Femur (tissue), 1 donor: ENCODE data around the gene BCAS3.

ENCODE experiments used
- DNase-seq: peaks from one replicate; pipeline ENCODE4 v3.0.0-alpha.2; 2017

BCAS3 gene

DNA sequence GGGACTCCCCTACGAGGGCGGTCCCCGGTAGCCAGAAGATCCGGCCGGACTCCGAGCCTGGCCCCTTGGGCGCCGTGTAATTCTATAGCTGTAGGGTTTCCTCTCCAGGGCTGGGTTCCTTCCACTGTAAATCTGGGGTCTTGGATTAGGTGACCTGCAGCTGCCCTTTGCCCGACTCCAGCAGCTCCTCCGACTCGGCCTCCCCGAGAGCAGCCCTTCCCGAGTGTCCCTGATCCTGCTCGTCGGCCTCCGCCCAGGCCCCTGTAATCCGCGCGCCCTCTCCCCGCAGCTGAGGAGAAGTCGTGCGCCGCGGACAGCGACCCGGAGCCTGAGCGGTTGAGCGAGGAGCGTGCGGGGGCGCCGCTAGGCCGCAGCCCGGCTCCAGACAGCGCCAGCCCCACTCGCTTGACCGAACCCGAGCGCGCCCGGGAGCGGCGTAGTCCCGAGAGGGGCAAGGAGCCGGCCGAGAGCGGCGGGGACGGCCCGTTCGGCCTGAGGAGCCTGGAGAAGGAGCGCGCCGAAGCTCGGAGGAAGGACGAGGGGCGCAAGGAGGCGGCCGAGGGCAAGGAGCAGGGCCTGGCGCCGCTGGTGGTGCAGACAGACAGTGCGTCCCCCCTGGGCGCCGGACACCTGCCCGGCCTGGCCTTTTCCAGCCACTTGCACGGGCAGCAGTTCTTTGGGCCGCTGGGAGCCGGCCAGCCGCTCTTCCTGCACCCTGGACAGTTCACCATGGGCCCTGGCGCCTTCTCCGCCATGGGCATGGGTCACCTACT, 727.4 kb downstream of the BCAS3 start:
- DNase-seq = peak; percentile 34

DNA sequence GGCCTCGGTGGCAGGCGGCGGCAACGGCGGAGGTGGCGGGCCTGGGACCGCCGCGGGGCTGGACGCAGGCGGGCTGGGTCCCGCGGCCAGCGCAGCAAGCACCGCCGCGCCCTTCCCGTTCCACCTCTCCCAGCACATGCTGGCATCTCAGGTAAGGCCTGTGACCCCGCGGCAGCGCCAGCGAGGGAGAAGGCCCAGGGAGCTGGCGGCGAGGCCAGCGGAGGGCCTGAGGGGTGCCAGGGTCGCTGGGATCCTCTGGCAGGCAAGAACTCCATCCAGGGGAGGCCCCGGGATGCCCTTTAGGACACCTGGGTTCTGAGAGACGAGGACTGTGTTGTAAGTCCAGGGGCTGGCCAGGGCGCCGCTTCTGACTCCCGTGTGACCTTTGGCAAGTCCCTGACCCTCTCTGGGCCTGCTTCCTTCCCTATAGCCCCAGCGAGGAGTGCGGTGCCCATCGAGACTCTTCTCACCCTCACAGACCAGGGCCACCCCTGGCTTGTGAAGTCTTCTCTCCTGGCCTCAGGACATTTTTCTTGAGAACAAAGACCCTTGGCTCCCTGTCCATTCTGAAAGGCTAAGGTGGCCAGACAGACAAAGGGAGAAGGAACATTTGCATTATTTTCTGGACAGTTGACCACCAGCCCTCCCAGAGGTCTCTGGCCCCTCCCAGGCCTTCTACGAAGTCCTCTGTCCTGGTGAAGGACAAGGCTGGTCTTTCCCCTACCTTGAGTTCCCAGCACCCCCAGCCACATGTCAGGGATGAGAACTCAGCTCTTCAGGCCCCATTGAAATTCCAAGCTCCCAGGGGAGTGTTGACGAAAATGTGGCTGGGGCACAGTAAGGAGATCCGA, 728.3 kb downstream of the BCAS3 start:
- no peak for DNase-seq

DNA sequence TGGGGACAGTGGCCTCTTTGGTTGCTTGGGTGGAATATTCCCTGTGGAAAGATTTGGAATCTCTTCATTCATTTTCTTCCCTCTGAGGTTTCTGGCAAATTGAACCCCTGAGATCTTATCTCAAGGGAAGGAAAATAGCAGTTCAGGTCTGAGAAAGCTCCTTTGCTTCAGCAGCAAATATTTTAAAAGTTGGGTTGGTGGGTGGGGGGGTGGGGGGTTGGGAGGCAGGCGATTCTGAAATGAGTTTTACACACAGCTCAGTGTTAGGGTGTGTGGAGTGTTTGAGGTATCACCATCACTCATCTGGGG, 728.8 kb downstream of the BCAS3 start:
- DNase-seq = no peak

DNA sequence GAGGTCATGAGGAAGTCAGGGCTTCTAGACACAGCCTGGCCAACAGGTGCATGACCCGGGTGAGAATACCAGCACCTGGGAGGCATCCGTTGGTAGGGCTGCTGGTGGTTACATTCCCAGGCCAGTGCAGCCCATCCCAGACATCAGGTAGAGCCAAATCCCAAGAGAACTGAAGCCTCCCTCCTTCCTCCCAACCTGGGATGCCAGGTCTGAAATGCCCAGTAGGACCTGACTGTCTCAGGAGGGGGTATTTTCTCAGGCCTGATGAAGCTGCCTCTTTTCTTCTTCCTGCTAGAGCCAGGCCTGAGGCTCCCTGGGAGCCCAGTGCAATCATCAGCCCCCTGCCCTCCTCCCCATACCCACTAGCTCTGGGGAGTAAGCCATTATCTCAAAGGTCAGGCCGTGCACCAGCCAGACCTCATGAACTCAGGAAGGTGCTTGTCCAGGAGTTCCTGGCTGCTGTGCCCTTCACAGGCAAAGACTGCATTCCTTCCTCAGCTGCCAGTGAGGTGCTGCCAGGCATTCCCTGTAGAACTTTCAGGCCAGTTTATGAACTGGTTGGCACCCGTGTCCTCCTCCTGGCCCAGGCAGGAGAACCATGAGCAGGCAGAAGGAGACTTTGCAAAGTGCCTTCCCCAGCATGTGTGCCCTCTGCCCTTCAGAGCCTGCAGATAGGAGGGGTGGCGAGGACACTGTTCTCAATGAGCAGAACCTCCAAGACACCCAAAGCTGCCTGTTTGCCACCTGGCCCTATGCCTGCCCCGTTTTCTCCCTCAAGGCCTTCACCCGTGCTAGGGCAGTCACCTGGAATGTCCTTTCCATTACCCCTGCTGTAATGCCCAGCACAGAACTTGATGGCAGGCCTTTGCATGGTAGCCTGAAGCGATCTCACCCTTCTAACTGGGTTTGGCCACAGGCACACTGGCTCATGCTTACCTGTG, 729.6 kb downstream of the BCAS3 start:
- DNase-seq = peak; percentile 24

DNA sequence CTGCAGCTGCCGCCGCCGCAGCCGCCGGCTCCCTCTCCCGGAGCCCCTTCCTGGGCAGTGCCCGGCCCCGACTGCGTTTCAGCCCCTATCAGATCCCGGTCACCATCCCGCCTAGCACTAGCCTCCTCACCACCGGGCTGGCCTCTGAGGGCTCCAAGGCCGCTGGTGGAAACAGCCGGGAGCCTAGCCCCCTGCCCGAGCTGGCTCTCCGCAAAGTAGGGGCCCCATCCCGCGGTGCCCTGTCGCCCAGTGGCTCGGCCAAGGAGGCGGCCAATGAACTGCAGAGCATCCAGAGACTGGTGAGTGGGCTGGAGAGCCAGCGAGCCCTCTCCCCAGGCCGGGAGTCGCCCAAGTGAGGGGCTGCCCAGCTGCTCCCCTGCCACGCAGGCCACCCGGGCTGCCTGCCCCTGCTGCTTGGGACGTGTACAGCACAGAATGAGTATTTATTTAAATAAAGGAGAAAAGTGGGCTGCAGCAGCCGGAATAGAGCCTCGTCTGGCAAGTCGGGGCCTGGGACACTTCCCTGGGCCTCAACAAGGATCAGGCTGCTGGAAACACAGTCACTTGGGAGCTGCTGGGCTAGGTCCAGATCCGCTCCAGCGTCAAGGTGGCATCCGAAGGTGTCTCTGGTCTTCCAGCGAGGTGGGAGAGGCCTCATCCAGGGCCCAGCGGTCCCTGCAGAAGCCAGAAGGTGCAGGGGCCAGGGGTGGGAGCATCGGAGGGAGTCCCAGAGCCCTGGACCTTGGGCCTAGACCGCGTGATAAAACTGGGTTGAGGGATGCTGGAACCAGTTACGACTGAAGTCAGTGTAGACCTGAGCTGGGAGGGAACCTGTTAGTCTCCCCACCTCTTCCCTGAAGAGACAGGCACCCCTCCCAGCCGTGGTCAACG, 730.7 kb downstream of the BCAS3 start:
- peak; percentile 27 for DNase-seq

DNA sequence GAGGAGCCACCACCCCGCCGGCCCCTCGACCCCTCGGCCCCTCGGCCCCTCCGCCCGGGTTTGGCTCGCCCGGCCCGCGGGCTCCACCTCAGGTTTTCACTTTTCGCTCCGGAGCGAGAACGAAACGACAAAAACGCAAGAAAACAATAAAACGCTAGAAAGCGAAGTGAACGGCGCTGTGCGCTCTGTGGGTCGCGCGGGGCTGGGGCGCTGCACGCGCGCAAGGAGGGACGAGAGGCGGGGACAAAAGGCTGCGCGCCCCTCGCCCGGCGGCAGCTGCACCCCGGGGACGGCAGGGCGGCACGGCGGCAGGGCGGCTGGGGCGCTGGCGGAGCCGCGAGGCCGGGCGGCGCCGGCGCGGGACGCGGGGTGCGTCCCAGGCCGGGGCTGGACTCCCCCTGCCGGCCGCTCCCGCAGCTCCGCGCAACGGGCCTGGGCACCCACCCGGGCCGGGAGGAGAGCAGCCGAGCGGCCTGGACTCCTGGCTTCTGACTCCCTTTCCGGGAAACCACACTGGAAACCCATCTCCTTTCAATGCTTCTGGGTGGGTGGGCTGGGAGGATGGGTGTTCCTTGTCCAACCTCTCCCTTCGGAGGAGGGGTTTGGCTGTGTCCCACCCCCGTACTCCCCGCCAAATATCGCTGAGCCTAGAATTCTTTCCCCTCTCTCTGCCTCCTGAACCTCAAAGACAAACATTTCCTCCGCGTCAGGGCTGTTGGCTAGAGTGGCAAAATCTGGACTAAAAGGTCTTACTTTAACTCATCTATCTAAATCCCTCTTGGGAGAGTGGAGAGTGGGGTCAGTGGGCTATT, 731.9 kb downstream of the BCAS3 start:
- peak; percentile 90 for DNase-seq

DNA sequence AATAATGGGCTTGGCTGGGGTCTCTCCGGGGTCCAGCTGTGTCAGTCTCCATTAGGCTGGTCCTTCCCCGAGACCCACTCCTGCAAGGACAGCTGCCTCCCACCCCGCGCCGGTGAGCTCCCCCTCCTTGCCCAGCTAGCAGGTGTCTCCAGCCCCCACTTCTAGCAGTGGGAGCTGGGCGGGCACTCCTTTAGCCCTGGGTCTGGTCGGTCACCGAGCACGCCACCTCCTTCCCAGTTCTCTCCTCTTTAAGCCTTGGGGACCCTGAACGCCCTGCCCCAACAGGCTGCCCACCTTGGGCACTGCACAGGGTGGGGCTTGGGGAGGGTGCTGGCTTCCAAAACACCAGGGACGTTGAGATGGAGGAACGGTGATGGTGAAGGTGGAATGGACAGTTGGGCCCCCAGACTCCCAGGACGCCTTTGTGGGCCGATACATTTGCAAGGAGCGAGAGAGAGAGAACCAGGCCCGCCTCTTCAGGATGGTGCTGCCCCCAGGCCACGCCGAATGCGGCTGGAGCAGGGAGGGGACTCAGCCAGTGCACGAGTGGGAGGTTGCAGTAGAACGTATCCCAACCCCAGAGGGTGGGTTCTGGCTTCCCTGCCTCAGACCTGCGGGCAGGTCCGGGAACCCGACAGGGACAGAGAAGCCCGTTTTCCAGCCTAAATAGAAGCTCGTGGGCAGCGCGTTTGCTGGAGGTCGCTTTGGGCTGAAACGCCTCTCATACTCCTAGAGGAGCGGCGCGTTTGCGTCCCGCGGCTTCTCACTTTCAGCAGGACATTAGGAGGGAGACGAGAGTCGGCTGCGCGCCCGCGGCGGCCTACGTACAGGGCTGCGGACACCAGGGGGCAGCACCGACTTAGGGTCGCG, 732.7 kb downstream of the BCAS3 start:
- peak; percentile 90 for DNase-seq

DNA sequence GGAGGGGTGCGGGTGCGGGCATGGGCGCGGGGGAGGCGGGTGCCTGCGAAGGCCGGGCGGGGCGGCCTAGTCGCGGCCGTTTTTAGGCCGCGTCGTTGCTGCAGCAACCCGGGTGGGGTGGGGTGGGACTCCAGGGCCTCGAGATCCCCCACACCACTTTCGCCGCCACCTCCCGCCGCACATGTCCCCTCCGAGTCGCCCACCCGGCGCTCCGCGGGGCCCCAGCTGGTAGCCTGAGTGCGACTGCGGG, 733.3 kb downstream of the BCAS3 start:
- DNase-seq = no peak

DNA sequence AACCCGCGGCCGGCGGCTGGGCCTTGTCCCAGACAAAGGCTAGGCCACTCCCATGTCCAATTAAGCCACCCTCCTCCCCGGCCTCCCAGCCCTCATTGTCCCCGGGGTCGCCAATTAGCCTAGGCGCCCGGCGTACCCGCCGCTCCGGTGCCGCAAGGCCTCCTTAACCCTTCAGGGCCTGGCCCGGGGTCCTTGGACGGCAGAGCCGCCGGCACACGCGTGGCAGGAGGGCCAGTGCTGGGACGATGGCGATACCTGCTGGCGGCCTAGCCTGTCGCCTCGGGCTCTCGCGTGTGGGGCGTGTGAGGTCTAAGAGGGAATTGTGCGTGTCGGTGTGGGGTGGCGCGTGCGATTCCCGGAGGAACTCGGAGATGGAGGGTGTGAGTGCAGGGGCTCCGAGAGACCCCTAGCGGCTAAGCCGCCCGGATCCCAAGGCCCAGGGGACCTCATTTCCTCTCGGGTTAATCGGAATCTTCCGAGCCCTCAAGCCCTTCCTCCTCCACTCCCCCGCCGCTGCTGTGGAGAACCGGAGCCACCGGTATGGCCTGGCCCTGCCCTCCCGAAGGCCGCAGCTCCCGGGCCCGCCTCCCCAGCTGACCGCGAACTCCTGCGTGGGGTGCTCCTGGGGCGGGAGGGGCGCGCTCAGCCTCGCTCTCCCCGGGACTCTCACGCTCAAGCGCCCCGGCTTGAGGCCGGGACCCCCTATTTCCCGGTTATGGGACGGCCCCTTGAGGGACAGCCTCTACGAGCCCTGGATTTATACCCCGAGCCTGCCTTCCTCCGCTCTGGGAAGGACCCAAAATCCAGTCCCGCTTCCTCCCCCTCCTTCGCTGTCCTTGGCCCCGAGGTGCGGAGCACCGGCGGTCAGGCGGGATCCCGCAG, 733.9 kb downstream of the BCAS3 start:
- DNase-seq = peak; percentile 81

DNA sequence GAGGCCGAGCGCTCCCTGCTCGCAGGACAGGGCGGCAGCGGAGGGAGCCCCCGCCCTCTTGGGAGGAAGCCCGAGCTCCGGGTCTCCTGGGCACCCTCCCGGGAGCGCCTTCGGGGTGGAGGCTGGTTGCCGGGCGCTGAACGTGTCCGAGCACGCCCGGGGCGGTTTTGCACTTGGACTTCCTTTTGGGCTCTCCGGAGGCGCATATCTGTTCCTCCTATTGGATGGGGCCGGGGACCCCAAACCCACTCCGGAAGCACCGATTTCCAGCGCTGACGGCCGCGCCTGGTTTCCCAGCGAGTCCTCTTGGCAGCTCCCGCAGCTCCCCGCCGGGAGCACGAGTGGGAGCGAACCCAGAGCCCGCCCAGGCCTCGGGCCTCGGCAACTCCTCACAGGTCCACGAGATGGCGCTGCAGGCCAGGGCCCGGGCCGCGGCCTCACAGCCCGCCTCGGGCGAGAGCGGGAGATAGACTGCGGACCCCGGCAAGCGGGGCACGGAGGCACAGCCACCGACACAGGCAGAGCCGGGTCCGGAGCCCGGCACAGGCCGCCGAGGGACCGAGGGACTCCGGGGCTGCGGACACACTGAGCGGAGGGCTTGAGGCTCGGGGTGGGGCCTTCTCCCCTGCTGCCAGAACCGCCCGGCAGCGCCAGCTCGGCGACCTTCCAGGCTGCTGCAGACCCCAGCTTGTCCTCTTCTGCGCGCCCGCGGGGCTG, 734.6 kb downstream of the BCAS3 start:
- peak; percentile 93 for DNase-seq

DNA sequence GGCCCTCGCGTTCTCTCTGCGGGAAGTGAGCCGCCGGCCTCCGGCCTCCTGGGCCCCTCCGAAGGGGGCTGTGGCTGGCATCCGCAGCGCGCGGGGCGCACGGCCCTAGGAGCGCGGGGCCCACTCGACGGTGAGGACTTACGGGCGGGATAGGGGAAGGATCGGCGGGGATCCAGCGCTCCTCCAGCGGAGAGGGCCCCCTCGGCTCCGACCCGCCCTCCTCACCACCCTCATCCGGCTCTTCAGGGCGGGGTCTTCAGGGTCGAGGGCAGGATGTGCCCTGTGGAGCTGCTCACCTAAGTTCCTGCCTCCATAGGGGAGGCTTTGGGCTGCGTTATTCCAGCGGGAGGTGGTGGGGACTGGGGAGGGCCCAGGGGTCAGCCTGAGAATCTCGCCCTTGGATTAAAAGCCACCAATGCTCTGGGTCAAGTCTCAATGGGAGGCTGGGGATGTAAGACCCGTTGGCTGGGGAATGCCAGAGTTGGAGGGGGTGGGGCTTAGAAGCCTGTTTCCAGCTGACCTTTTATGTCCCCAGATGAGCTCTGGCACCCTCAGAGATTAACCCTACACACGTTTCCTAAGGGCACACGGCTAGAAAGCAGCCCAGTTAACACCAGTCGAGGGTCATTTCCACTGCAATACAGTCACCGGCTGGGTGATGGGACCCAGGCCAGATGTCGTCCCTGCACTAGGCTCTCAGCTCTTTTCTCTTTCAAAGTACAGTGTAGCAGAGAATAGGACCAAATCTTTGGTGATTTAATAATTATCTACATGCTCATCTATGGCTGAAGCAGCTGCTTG, 735.4 kb downstream of the BCAS3 start:
- DNase-seq = peak; percentile 37

DNA sequence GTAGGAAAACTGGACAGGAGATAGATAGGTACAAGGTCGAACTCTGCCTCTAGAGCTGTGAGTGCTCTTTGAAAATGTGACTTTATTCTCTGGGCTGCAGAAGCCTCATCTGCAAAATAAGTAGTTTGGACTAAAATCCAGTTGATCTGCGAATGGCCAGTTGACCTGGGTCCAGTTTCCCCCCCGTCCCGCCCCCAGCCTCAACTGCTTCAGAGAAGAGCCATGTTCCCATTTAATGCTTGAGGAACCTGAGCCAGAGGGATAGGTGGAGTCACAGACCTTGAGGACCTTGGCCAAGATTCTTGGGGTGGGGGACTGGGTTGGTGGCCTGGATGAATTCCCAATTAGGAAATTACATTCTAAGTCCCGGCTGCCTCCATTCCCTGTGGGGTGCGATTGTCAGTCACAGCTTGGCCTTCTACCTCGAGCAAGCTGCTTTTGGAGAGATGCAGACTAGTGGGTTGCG, 736.0 kb downstream of the BCAS3 start:
- DNase-seq = no peak

DNA sequence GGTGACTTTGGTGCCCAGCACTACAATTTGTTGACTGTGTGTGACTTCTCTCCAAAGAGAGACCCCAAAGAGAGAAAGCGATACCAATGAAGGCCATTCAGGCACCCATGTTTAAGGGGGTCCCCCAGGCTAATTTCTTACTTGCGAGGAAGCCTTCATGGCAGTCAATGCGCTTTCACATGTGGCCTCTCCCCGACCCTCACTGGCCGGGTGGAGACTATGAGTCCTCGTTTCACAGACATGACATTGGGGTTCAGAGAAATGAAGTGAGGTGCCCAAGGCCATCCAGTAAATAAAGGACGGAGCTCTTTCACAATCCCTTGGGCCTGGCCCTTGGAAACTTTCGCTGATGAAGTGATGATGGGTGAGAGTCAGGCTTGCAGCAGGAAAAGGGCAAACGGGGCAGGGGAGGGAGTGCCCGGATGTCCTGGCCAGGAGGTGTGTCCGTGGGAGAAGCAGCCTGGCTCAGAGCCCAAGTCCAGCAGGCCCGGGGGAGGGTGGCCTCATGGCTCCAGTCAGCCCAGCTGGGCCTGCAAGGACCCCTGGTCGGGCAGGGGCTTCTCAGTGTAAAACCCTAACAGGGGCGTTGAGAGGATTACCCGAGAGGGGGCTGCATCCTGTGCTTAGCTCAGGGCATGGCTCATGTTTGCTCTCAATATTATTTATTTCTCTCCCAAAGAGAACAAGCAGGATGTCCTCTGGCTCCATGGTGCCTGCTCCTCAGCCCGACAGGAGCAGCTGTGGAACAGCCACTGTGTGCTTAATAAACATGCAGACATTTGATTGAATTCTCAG, 736.7 kb downstream of the BCAS3 start:
- peak; percentile 52 for DNase-seq

DNA sequence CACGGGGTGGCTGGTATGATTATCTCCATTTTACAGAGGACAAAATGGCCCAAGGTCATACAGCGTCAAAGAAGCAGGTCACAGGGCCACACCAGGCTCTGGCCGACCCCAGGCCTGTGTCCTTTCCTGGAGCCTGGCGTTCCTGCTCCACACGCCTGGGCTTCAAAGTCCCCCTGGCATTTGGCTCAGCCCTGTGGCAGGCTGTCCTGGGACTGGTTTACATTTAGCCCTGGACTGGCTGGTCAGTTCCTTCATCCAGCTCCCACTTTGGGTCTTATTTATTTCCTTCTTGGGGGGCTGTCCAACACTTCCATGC, 737.2 kb downstream of the BCAS3 start:
- no peak for DNase-seq

DNA sequence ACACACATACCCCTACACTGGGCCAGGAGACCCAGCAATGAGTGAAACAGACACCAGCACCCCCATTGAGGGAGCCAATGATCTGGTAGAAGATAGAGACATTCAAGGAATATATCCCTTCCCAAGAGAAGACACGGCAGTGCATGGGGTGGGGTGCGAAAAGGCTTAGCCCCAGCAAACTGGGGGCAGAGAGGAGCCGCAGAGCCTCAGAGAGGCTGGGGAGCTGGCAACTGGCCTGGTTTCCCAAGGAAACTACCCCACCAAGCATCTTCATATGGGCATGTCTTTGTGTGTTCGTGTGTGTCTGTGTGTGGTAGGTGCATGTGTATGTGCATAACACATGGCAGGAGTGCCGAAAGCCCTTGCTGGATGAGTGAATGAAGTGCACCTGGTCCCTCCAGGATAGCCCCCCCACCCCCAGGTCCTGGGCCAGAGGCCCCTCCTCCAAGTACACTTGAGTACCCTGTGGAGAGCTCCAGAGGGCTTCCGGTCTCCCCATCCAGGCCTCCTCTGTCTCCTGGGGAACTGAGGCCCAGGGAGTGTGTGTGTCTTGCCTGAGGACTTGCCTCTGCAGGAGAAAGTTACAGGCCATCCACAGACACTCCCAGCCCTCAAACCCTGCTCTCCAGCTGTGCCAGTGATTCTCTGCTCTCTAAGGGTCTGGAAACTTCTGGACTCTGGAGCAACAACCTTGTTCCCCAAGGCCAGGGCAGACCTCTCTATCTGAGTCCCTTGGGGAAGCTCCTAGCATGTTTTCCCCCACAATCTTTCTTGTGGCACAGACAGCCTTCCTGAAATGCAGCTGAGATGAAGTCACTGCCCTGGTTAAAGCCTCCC, 737.9 kb downstream of the BCAS3 start:
- no peak for DNase-seq

DNA sequence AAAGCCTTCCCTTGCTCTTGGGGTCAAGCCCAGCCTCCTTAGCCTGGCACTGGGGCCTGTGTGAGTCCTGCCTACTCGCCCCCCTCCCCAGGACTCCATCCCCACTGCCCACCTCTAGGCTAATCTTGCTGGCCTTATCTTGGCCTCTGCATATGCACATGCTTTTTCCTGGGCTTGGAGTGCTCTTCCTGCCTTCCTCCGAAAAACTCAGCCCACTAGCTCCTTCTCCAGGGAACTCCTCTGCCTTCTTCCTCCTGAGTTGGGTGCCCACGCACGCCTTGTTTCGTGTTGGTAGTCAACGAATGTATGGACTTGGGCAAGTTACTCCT, 738.5 kb downstream of the BCAS3 start:
- DNase-seq = no peak
